ENCODE data around the gene PGM2. TPM values are rescaled to one million over a fixed set of nuclear protein-coding genes. Genes with fewer than 3 reads are reported as not detected.
"Not testable (repeated sequence)": the region's sequence is repeated elsewhere in the genome, so short reads cannot be mapped to it uniquely, and the experiment has no call there.

PGM2 gene
- total RNA-seq, 2 experiments from 2014 or later = 53.7 to 53.9 TPM

DNA sequence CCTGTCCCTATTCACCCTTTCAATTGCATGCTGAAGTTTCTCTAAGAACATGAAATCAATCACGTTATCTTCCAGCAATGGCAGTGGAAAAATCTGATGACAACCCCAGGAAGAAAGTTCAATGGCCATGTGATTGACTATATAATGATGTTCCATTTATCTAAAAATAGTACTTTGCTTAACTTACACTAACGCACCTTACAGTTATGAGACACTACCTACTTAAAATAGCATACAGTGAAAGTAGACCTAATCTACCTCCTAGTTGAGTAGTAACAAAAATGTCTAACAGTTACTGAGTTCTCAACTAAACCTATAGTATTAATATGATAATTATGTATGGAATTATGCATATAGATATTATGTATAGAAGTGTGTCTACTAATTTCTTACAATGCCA lies 28.6 kb upstream of the PGM2 start:
- H3K27ac Mint-ChIP-seq = no peak overlapping the region
- H3K36me3 Mint-ChIP-seq (ENCODE audit: low read depth) = no peaks in the 10 kb centered on the region
- DNase-seq = no peak
- no peaks in the 10 kb centered on the region for H3K9me3 Mint-ChIP-seq
- no peaks in the 10 kb centered on the region for H3K27me3 Mint-ChIP-seq (ENCODE audit: low read depth)
- CTCF ChIA-PET = interaction anchor here (0.8 to 1.4 kb wide), 2 partner anchors 9 to 195 kb away, joined by 3 read pairs; no protein-coding TSS in a partner anchor
- no peaks in the 10 kb centered on the region for H3K4me1 Mint-ChIP-seq (ENCODE audit: low read depth)
- intact Hi-C loops (cut with micrococcal nuclease) = no loop called here
- no peak overlapping the region for H3K4me3 Mint-ChIP-seq

DNA sequence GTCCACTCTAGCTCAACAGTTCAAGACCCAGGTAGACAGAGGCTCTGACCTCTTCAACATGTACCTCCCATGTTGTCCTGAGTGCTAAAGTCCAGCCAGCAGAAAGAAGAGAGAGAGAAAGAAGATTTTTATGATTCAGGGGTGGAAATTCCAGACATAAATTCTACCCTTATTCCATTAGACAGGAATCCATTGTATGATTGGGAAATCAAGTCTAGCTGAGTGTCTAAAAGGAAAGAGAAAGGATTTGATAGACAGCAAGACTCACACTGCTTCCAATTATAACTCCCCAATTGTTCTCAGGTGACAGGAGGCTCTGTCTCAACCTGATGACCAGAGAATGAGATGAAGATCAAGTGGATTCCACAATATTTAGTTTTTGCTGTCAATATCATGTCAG lies 27.9 kb upstream of the PGM2 start:
- intact Hi-C loops (cut with micrococcal nuclease) = no loop called here
- Mint-ChIP-seq H3K36me3 (ENCODE audit: low read depth) (no peaks in the 10 kb centered on the region), H3K27me3 (ENCODE audit: low read depth) (no peaks in the 10 kb centered on the region), H3K4me3 (no peak overlapping the region), H3K9me3 (no peaks in the 10 kb centered on the region), H3K4me1 (ENCODE audit: low read depth) (no peaks in the 10 kb centered on the region), H3K27ac (no peak overlapping the region)
- DNase-seq = no peak
- CTCF ChIA-PET = interaction anchor here (0.8 to 4.4 kb wide), 3 partner anchors 8 to 238 kb away, joined by 3 to 21 read pairs (median 3); no protein-coding TSS in a partner anchor

DNA sequence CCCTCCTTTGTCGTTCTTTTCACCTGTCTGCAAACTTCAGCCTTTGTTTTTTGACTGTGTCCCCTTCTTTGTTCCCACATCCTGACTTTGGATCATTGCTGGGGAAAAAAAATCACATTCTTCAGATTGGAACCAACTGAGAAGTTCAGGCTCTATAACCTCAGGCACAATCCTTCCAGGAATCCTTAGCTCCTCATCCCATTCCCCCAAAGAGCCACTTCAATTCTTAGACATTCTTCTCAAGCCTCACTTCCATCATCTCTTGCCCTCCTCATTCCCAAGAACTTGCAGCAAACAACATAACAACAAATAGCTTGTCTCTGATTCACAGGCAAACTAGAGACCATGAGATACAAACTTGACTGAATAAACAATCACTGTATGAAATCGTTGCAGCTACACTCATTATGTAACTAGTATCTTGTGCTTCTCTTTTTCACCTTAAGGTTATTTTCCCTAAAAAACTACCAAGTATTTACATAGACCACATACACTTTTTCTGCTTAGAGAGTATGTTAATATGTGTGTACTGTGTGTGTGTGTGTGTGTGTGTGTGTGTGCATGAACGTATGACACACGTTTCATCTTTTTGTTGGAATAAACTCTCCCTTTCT lies 26.4 kb upstream of the PGM2 start:
- no peak for DNase-seq
- CTCF ChIA-PET = interaction anchor here (1.0 to 4.4 kb wide), 3 partner anchors 179 to 237 kb away, joined by 3 to 21 read pairs (median 5); no protein-coding TSS in a partner anchor
- Mint-ChIP-seq H3K27ac (no peak overlapping the region), H3K4me3 (no peak overlapping the region), H3K4me1 (ENCODE audit: low read depth) (no peaks in the 10 kb centered on the region), H3K9me3 (no peaks in the 10 kb centered on the region), H3K36me3 (ENCODE audit: low read depth) (no peaks in the 10 kb centered on the region), H3K27me3 (ENCODE audit: low read depth) (no peaks in the 10 kb centered on the region)
- intact Hi-C loops (cut with micrococcal nuclease) = loop anchor here (5.0 kb wide), 1 partner anchor 932 kb away; no protein-coding TSS in a partner anchor

DNA sequence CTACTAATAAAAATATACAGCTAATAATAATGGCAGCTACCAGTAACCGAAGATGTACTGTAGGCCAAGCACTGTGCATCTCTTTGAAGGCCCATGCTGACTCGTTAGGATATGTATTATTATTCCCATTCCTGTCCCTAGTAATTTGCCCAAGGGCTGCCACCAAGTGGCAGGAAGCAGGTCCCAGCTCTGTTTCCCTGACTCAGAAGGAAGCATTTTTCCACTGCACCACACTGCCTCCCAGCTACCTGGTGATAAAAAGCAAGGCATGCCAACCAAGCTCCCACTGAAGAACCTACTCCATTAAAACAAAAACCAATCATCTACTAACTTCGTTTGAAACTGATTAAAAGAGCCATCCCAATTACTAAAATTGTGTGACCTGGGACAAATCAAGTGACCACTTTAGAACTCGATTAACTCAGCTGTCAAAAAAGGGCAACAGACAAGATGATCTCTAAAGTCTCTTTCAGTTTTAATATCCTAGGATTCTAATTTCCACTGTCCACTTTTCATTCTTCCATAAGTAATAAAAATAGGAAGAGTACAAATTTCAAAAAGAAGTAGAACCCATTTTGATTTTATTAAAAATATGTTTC lies 24.3 kb upstream of the PGM2 start:
- H3K4me1 Mint-ChIP-seq (ENCODE audit: low read depth) = no peaks in the 10 kb centered on the region
- no peaks in the 10 kb centered on the region for H3K9me3 Mint-ChIP-seq
- no peak overlapping the region for H3K4me3 Mint-ChIP-seq
- no peak overlapping the region for H3K27ac Mint-ChIP-seq
- intact Hi-C loops (cut with micrococcal nuclease) = loop anchor here (1.0 to 5.0 kb wide), 4 partner anchors 199 to 930 kb away; a partner anchor contains a TSS
- DNase-seq = peak; percentile 46
- H3K27me3 Mint-ChIP-seq (ENCODE audit: low read depth) = no peaks in the 10 kb centered on the region
- CTCF ChIA-PET = interaction anchor here (0.7 to 4.4 kb wide), 6 partner anchors 25 to 951 kb away, joined by 3 to 21 read pairs (median 3); partner anchors contain the start of gene PGM2
- no peaks in the 10 kb centered on the region for H3K36me3 Mint-ChIP-seq (ENCODE audit: low read depth)

DNA sequence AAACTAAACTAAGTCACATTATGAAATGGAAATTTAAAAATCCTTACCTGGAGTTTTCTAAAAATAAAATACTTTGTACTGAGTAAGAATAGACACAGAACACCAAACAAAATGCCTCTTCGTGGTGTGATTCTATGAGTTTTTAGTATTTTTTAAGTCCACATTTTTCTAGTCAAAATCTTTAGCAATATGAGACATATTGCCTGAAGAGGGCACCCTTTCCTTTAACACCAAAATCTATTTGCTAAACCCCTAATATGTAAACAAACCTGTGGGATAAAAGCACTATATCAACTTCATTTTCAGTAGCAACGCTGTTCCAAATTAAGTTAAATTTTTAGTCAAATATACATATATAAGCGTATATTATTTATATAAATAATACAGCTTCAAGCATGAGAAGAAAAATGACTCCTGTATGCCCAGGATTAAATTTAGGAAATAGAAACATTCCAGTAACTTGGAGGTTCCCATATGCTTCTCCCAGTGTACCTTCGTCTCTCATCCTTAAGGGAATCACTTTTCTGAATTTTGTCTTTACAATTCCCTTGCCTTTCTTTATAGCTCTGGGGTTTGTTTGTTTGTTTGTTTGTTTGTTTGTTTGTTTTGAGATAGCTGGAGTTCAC lies 23.0 kb upstream of the PGM2 start:
- H3K4me1 Mint-ChIP-seq (ENCODE audit: low read depth) = no peaks in the 10 kb centered on the region
- no peaks in the 10 kb centered on the region for H3K27me3 Mint-ChIP-seq (ENCODE audit: low read depth)
- H3K9me3 Mint-ChIP-seq = no peaks in the 10 kb centered on the region
- intact Hi-C loops (cut with micrococcal nuclease) = loop anchor here (1.0 to 5.0 kb wide), 6 partner anchors 87 to 929 kb away; a partner anchor contains a TSS
- H3K36me3 Mint-ChIP-seq (ENCODE audit: low read depth) = no peaks in the 10 kb centered on the region
- H3K4me3 Mint-ChIP-seq = no peak overlapping the region
- CTCF ChIA-PET = interaction anchor here (0.6 to 2.0 kb wide), 19 partner anchors 8 to 420 kb away, joined by 3 to 28 read pairs (median 4); no protein-coding TSS in a partner anchor
- no peak overlapping the region for H3K27ac Mint-ChIP-seq
- DNase-seq = no peak

DNA sequence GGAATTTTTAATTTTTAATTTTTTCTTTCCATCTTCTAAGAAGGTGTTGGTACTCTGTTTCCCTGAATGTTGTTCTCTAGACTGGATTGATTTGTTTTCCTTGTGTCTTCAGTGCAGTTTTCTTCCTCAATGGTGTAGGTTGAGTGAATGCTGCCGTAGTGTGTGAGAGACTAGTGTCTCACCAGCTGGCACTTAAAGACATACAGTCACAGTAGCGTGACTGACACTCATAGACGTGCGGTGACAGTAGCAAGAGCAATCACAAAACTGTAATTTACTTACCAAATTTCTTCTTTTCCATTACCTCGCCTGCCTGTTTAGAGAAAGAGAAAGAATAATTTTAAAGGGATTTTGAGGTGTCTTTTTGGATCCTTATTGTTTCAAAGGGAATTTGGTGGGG lies 21.4 kb upstream of the PGM2 start:
- CTCF ChIA-PET = interaction anchor here (1.2 to 2.0 kb wide), 3 partner anchors 10 to 226 kb away, joined by 3 to 6 read pairs (median 4); no protein-coding TSS in a partner anchor
- Mint-ChIP-seq H3K4me1 (ENCODE audit: low read depth) (no peaks in the 10 kb centered on the region), H3K4me3 (no peak overlapping the region), H3K36me3 (ENCODE audit: low read depth) (no peaks in the 10 kb centered on the region), H3K27me3 (ENCODE audit: low read depth) (no peaks in the 10 kb centered on the region), H3K9me3 (no peaks in the 10 kb centered on the region), H3K27ac (no peak overlapping the region)
- DNase-seq = no peak
- intact Hi-C loops (cut with micrococcal nuclease) = no loop called here

DNA sequence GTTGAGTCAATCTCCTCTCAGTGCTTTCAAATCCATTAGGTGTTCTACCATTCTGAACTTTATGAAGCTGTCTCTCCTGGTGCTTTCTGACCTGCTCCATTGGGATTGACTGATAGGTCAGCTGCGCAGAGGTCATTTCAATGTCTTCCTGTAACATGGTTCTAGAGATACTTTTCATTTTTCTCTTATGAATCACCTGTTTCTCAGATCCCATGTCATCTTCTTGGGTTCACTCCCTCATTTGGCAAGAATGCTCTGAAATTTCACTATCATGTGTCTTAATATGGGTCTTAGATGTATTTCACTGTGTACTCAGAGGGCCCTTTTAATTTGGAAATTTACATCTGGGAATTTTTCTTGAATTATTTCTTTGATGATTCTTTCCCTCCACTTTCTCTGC lies 13.8 kb upstream of the PGM2 start:
- Mint-ChIP-seq H3K36me3 (ENCODE audit: low read depth) (peaks cover 2% of the 10 kb centered on the region), H3K27me3 (ENCODE audit: low read depth) (no peaks in the 10 kb centered on the region), H3K4me1 (ENCODE audit: low read depth) (peaks cover 15% of the 10 kb centered on the region), H3K27ac (no peak overlapping the region), H3K4me3 (no peak overlapping the region), H3K9me3 (no peaks in the 10 kb centered on the region)
- intact Hi-C loops (cut with micrococcal nuclease) = no loop called here
- no peak for DNase-seq
- CTCF ChIA-PET = no interaction called here

DNA sequence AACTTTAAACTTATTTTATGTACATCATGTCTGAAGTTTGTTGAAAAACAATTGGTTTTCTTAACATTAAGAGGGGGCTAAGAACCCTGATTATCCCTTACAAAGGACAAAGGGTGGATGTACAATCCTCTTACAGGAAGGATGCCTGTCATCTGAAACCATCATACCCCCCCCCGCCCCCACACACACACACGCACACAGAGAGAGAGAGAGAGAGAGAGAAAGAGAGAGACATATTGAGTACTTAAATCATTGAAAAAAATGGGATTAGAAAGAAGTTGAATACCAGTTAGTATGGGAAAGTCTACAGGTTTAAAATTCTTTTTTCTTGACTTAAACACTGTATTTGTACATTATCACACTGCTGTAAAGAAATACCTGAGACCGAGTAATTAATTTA lies 10.9 kb upstream of the PGM2 start:
- Mint-ChIP-seq H3K36me3 (ENCODE audit: low read depth) (peaks cover 2% of the 10 kb centered on the region), H3K4me3 (peak overlapping the region; percentile 30), H3K4me1 (ENCODE audit: low read depth) (peaks cover 15% of the 10 kb centered on the region), H3K27me3 (ENCODE audit: low read depth) (no peaks in the 10 kb centered on the region), H3K9me3 (no peaks in the 10 kb centered on the region), H3K27ac (peak overlapping the region; percentile 76)
- CTCF ChIA-PET = no interaction called here
- DNase-seq = no peak
- intact Hi-C loops (cut with micrococcal nuclease) = no loop called here

DNA sequence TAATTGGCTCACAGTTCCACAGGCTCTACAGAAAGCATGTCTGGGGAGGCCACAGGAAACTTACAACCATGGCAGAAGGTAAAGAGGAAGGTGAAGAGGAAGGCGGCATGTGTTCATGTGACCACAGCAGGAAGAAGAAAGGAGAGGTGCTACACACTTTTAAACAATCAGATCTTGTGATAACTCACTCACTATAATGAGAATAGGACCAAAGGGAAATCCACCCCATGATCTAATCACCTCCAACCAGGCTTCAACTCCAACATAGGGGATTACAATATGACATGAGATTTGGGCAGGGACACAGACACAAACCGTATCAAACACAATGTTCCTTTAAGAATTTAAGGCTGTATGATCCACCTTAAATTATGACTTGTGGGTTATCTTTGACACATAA lies 10.5 kb upstream of the PGM2 start:
- H3K4me3 Mint-ChIP-seq = peak overlapping the region; percentile 30
- CTCF ChIA-PET = no interaction called here
- peak; percentile 31 for DNase-seq
- no peaks in the 10 kb centered on the region for H3K9me3 Mint-ChIP-seq
- H3K4me1 Mint-ChIP-seq (ENCODE audit: low read depth) = peaks cover 15% of the 10 kb centered on the region
- intact Hi-C loops (cut with micrococcal nuclease) = loop anchor here (1.0 to 2.0 kb wide), 2 partner anchors 10 to 315 kb away; partner anchors contain the start of gene PGM2
- H3K27me3 Mint-ChIP-seq (ENCODE audit: low read depth) = no peaks in the 10 kb centered on the region
- H3K27ac Mint-ChIP-seq = peak overlapping the region; percentile 76
- H3K36me3 Mint-ChIP-seq (ENCODE audit: low read depth) = peaks cover 2% of the 10 kb centered on the region

DNA sequence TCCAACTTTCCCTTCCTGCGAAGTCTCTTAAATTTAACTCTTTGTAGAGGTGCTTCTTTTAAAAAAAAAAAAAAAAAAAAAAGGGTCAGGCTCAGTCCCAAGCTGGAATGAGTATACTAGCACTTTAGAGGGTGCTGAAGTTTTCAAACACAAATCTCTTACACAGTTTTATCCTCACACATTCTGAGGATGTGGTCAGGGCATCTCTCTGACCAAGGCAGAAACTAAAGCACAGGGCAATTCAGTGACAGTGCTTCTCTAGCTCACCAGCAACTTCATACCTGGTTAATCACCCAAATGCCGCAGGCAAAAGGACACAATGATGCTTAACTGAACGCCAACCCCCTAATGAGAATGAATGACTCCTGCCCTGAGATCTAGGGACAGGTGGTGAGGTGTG lies 9.8 kb upstream of the PGM2 start:
- no peak for DNase-seq
- intact Hi-C loops (cut with micrococcal nuclease) = loop anchor here (1.0 to 2.0 kb wide), 2 partner anchors 10 to 314 kb away; partner anchors contain the start of gene PGM2
- H3K9me3 Mint-ChIP-seq = no peaks in the 10 kb centered on the region
- CTCF ChIA-PET = no interaction called here
- H3K4me1 Mint-ChIP-seq (ENCODE audit: low read depth) = peaks cover 15% of the 10 kb centered on the region
- H3K4me3 Mint-ChIP-seq = no peak overlapping the region
- H3K27me3 Mint-ChIP-seq (ENCODE audit: low read depth) = no peaks in the 10 kb centered on the region
- peak overlapping the region; percentile 76 for H3K27ac Mint-ChIP-seq
- H3K36me3 Mint-ChIP-seq (ENCODE audit: low read depth) = peaks cover 2% of the 10 kb centered on the region

DNA sequence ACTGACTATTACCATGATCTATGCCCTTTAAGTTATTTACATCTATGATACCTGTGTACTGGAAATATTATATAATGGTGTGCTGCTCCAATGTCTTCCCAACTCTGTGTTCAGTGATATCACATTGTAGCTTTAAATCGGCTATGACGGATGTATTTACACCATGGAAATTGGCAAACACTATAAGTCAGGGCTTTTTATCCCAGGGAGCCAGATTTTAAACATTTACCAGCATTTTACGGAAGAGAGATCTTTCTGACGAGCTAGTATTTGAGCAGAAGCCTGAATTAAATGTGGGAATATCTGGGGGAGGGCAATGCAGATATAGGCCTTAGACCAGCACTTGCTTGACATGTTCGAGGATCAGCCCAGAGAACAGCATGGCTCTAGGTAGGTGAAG lies 7.7 kb upstream of the PGM2 start:
- H3K9me3 Mint-ChIP-seq = no peaks in the 10 kb centered on the region
- no peak for DNase-seq
- peaks cover 19% of the 10 kb centered on the region for H3K4me1 Mint-ChIP-seq (ENCODE audit: low read depth)
- peaks cover 2% of the 10 kb centered on the region for H3K36me3 Mint-ChIP-seq (ENCODE audit: low read depth)
- H3K27me3 Mint-ChIP-seq (ENCODE audit: low read depth) = no peaks in the 10 kb centered on the region
- H3K27ac Mint-ChIP-seq = no peak overlapping the region
- intact Hi-C loops (cut with micrococcal nuclease) = no loop called here
- CTCF ChIA-PET = interaction anchor here (1.1 kb wide), 1 partner anchor 216 kb away, joined by 3 read pairs; no protein-coding TSS in a partner anchor
- H3K4me3 Mint-ChIP-seq = no peak overlapping the region

DNA sequence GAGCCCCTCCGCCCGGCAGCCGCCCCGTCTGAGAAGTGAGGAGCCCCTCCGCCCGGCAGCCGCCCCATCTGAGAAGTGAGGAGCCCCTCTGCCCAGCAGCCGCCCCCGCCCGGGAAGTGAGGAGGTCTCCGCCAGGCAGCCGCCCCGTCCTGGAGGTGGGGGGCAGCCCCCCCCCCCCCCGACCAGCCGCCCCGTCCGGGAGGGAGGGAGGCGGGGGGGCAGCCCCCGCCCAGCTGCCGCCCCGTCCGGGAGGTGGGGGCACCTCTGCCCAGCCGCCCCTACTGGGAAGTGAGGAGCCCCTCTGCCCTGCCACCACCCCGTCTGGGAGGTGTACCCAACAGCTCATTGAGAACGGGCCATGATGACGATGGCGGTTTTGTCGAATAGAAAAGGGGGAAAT lies 6.0 kb upstream of the PGM2 start:
- H3K27ac Mint-ChIP-seq; H3K9me3 Mint-ChIP-seq; H3K36me3 Mint-ChIP-seq (ENCODE audit: low read depth); H3K27me3 Mint-ChIP-seq (ENCODE audit: low read depth); DNase-seq; CTCF ChIA-PET; H3K4me3 Mint-ChIP-seq: not testable (repeated sequence)
- intact Hi-C loops (cut with micrococcal nuclease) = loop anchor here (10.0 kb wide), 2 partner anchors 494 to 1496 kb away; no protein-coding TSS in a partner anchor
- H3K4me1 Mint-ChIP-seq (ENCODE audit: low read depth) = peaks cover 25% of the 10 kb centered on the region
